GM12874 (cell line): ENCODE measurements around the gene MACROD2.

Experiments
- CTCF ChIP-seq: IDR thresholded peaks from 2 replicates; pipeline ENCODE4 v1.5.1; 2011; ENCODE audit warnings: low read depth, mild to moderate bottlenecking, control low read depth, low read length, moderate library complexity; ENCODE audit not compliant: insufficient read depth

MACROD2 gene

GRCh38 chr20:15099130-15099529 is 1103.8 kb downstream of the MACROD2 start:
- no peak for TF ChIP-seq CTCF

- no peak for TF ChIP-seq CTCF
These were observed 1105.3 kb downstream of the MACROD2 start for GRCh38 chr20:15100506-15101160.

DNA sequence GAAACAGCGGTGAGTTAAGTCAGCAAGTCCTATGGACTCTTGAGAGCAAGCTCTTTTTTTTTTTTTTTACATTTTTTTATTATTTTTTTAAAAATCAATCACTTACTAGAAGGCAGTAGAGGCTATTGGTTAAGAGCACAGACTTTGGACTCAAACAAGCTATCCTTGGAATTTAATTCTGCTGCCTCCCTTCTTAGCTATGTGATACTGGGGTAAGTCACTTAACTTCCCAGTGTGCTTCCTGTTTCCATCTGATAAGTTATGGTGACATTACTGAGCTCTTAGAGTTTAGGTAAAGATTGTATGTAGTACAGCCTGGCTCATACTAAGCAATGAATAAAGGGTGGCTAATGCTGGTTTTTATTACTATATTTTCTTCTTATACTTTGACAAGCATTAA is 1112.6 kb downstream of the MACROD2 start:
- no peak for TF ChIP-seq CTCF

DNA sequence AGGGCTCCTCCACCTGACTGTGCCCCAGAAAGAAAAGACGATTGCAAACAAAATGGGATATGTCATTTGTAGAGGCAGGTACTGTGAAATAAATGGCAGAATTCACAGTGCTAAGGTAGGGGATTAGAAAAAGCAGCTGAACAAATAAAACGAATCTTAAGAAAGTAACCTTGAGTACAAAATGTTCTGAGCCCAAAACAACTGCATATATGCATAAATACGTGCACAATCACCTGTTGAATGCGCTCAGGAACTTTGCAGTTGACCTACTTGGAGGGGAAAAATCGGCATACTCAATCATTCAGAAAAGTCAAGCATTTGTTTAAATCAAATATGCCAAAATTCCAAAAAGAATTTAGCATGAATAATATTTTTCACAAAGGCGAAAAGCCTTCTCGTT is 1114.2 kb downstream of the MACROD2 start:
- no peak for TF ChIP-seq CTCF

- no peak for TF ChIP-seq CTCF
These were observed 1116.3 kb downstream of the MACROD2 start for GRCh38 chr20:15111654-15112053.

- no peak for TF ChIP-seq CTCF
These were observed 1117.9 kb downstream of the MACROD2 start for GRCh38 chr20:15113144-15113773.

- TF ChIP-seq CTCF: no peak
These were observed 1124.7 kb downstream of the MACROD2 start for GRCh38 chr20:15119852-15120487.
